Tongue (tissue), 2 donors: ENCODE measurements around the gene SLCO3A1. TPM values are rescaled to one million over a fixed set of nuclear protein-coding genes. Genes with fewer than 3 reads are reported as not detected.
A peak's percentile ranks its signal among the peaks of the same experiment; 100 is the strongest.
"Not testable (repeated sequence)": the region's sequence is repeated elsewhere in the genome, so short reads cannot be mapped to it uniquely, and the experiment has no call there.

Experiments used
- DNase-seq: peaks from one replicate; pipeline ENCODE4 v3.0.0-alpha.2; 2015
- total RNA-seq: library from RNA; depleted of rRNA; stranded (reverse); fragments of >200 nt; gene quantifications from one replicate; pipeline ENCODE4 v1.2.3, GENCODE V29; 2014

The SLCO3A1 gene
- total RNA-seq, 1 donor from 2014 or later: 10.7 TPM

DNA sequence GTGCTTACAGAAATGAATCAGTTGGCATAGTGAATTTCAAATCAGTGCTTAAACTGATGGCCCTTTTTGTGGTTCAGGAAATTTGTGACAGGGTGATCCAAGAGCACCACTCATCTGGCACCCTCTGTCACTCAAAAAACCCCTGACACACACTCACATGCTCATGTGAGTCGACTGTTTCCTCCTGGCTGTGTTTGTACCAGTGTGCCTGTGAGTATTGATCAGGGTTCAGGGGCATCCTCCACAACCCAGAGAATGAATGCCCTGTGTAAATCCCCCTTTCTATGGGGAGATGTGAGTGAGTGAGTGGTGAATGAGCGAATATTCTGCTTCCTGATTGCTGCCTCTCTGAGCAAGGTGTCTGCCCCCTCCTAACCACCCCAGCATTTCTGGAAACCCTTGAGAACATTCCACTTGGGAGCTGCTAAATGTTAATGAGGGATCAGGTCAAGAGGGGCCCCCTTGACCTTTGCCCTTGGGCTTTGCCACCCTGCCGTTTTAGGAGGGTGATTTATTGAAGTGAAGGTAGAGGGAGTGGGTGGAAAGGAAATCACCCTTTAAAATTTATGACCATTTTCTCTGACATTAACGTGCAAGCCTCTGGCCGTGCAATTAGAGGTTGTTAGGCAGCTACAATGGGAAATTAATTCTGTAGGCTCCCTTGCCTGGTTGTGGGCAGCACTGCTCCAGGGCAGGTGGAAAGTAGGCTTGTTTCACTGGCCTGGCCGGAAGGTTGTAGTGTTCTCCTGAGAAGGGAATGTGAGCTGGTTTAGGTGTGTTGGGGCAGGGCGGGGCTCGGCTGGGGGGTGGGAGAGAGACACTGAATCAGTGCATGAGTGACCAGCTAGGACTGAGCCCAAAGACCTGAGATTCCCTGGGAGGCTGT is 87.2 kb downstream of the SLCO3A1 start:
- DNase-seq: no peak

GRCh38 chr15:91941871-91942658 is 88.6 kb downstream of the SLCO3A1 start:
- DNase-seq: no peak

- DNase-seq: peak; percentile 77
Observed at GRCh38 chr15:91942720-91943394, 89.3 kb downstream of the SLCO3A1 start.

GRCh38 chr15:91944331-91944730 is 90.8 kb downstream of the SLCO3A1 start:
- no peak for DNase-seq

- DNase-seq: no peak
Observed at GRCh38 chr15:91945385-91945784, 91.9 kb downstream of the SLCO3A1 start.

GRCh38 chr15:91946075-91946474 is 92.6 kb downstream of the SLCO3A1 start:
- peak; percentile 41 for DNase-seq

DNA sequence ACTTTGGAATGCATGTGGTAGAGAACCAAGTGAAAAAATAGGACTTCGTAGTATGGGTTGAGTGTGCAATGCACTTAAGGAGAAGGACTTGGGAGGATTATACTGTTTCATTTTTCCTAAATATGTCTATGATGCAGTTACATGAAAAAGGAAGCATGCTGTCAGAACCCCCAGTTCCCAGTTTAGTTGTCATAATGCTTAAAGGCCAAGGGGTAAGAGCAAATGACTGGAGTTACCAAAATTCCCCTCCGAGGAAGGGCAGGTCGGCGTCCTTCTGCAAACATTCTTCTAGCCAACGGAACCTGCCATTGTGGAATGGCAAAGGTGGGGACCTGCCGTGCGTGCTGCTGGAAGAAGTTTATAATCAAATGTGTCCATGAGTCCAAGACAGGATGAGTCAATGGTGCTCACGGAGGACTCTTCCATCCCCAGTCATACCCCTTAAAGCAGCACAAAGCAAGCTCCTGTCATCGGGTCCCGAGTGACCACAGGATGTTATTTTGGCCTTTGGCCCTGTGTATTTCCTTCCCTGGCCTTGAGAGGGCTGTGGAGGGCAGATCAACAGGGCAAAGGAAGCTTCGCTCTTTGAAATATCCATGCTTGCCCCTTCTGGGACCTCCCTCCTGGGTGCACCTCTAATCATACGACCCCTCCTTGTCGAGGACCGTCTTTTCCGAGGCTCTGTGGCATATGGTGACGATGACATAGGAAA is 93.2 kb downstream of the SLCO3A1 start:
- DNase-seq: no peak

- no peak for DNase-seq
Observed at GRCh38 chr15:91947293-91947679, 93.8 kb downstream of the SLCO3A1 start.

GRCh38 chr15:91947683-91948608 is 94.4 kb downstream of the SLCO3A1 start:
- peak; percentile 62 for DNase-seq

DNA sequence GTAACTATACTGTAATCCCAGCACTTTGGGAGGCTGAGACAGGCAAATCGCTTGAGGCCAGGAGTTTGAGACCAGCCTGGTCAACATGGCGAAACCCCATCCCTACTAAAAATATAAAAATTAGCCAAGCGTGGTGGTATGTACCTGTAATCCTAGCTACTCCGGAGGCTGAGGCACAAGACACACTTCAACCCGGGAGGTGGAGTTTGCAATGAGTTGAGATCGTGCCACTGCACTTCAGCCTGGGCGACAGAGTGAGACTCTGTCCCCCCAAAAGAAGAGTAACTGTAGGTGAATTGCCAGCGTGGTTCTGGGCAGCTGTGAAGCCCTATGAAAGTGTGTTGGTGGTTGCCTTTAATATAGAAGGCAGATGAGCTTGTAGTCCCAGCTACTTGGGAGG is 95.9 kb downstream of the SLCO3A1 start:
- DNase-seq: no peak

DNA sequence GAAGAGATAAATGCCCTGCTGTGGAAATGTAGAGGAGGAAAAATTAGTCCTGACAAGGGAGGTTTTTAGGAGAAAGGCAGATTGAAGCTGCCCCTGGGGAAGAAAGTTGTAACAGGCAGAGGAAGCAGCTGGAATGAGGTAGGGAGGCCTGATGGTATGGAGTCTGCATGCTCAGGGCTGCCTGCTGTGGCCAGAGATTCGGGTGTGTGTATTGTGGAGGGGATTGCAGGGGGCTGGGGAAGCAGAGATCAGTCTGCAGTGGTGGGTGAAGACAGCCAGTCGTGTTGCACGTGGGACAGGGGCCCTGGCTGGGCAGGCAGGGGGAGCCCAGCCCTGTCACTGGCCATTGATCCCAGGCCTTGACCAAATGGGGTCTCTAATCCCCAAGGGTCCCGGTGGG is 96.5 kb downstream of the SLCO3A1 start:
- no peak for DNase-seq

DNA sequence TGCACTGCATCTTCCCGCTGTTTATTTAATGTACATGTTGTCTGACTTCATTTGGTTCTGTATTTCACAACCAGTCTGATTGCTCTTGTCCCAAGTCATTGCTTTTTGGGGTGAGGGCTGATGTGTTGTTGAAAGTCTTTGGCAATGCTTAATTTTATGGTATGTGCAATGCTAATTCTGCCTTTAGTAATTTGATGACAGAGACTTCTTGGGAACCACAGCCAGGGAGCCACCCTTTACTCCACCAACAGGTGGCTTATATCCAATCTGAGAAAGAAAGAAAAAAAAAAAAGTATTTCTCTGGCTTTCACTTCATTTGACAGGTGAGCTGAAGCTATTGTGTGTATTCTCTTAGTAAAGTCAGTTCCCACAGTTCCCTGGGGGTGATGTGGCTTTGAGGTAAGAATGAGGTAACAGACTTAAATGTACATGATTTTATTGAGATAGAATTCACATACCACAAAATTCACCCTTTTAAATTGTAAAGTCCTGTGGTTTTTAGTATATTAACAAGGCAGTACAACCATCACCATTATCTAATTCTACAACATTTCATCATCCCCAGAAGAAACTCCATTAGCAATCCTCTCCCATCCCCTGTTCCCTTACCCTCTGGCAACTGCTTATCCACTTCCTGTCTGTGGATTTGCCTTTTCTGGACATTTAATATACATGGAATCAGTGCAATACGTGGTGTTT is 97.3 kb downstream of the SLCO3A1 start:
- DNase-seq: no peak

- DNase-seq: no peak
Observed at GRCh38 chr15:91952216-91952615, 98.7 kb downstream of the SLCO3A1 start.

- no peak for DNase-seq
Observed at GRCh38 chr15:91953432-91953831, 99.9 kb downstream of the SLCO3A1 start.

- no peak for DNase-seq
Observed at GRCh38 chr15:91954292-91954691, 100.8 kb downstream of the SLCO3A1 start.

DNA sequence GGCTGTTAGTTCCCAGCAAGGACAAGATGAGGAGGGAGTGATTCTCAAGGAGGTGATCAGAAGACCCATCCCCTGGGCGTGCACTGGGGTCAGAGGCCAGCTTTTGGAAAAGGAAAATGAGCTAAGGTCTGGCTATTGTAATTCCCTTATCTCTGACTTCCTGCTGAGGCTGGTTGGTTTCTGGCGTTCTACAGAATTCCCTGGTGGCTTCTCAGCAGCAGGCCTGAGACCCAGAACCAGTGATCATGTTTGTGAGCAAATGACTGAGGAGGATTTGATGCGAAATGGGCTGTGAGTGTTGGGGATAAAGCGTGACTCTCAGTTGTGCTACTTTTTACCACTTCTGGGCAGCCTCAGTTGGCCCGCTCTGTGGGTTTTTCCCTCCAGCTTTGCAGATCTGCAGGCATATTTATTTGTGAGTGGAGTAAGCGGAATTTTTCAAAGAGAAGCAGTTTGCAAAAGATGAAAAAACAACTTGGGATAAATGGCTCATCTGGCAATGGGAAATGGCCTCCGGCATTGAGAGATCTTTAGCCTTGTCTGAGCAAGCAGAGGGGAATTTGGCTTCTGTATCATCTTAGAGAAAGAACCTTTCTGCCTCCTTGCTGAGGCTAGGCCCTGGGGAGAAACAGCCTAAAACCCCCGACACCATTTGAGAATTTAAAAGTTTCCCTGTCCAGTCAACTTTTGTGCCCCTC is 102.7 kb downstream of the SLCO3A1 start:
- DNase-seq: no peak

- no peak for DNase-seq
Observed at GRCh38 chr15:91961357-91961756, 107.8 kb downstream of the SLCO3A1 start.

- DNase-seq: not testable (repeated sequence)
Observed at GRCh38 chr15:91963747-91964146, 110.2 kb downstream of the SLCO3A1 start.

GRCh38 chr15:91965501-91966193 is 112.1 kb downstream of the SLCO3A1 start:
- DNase-seq: no peak
